ENCODE results near the gene EMC1. TPM values are rescaled to one million over a fixed set of nuclear protein-coding genes. Genes with fewer than 3 reads are reported as not detected.

Gene EMC1
- total RNA-seq: 59.6 and 73.9 TPM in 2 replicates

GRCh38 chr1:19251305-19252196 is at the start of gene EMC1, which contains the start of gene MRTO4:
TSS of gene EMC1 (minus strand) at chr1:19251524. CDS start at chr1:19251509, 15 bp downstream.
TSS of gene MRTO4 (plus strand) at chr1:19251805. CDS start at chr1:19251836, 31 bp downstream.

DNA sequence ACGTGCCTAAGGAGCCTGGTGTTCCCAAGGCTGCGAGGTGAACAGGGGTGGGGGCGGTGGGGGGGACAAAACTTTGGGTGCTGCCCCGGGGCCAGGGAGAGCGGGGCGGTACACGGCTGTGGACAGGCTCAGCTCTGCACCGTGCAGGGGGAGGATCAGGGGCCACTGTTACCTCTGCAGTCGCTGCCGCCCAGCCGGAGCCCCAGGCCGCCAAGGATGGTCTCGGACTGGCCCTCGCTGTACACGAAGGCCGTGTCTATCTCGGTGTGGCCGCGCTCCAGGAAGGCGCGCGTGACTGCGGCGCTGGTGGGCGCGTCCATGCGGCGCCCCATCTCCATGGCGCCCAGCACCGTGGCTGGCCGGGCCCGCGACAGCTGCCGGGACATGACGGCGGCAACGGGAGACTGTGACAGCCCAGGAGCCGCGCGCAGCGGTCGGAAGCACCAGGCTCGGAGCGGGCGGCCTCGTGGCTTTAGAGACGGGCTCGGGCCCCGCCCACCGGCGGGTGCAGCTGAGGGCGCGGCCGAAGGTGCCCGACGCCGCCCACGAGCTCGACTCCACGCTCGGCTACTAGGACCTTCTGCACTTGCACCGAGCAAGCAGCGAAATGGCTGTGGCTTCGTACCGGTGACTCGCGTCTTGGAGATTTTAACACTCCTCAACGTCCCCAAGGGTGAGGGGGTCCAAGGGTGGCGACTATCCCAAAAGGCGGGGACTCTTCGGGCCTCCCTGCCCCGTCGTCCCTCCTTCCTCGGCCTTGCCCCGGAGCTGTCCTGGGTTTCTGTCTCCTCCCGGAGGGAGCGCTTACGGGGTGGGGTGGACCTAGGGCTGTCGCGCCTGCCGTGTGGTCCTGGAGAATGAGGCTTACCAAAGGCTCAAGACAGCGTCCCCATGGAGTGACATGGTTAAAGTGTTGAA is 37.3 kb upstream of the EMC1 start, which contains the start of gene AKR7A3:
AKR7A3 (minus strand) TSS at position 447 of the 918 bp plus-strand sequence; CDS start at position 386, 61 bp downstream.

GRCh38 chr1:19209990-19210771 is 41.1 kb downstream of the EMC1 start, which contains the start of gene UBR4:
TSS of gene UBR4 (minus strand) at chr1:19210266. CDS start at chr1:19210248, 18 bp downstream.

Other genes starting within 250 kb of the EMC1 start
- gene UBR4, start 41.3 kb downstream of the EMC1 start, total RNA-seq: 92.6 and 103 TPM in 2 replicates
- gene MRTO4, start 281 bp upstream of the EMC1 start, total RNA-seq: 14.5 and 27.5 TPM in 2 replicates
- gene AKR7A3, start 37.2 kb upstream of the EMC1 start, total RNA-seq: 0.50 and 1.6 TPM in 2 replicates
- 74.8 and 103 TPM in 2 replicates for gene AKR7A2, start 60.6 kb upstream of the EMC1 start, total RNA-seq
- gene SLC66A1, start 60.8 kb upstream of the EMC1 start, total RNA-seq: 15.7 and 21.7 TPM in 2 replicates
- gene CAPZB, start 234.0 kb upstream of the EMC1 start, total RNA-seq: 210 and 220 TPM in 2 replicates